ENCODE measurements around the gene ARG2.

The ARG2 gene

GRCh38 chr14:67602995-67603545 lies 16.6 kb upstream of the ARG2 start:
- no peaks in the 10 kb centered on the region for H4K20me1 ChIP-seq (ENCODE audit: insufficient read depth, low read length)
- no peak for DNase-seq
- no peak for TF ChIP-seq CTCF (IDR thresholded peaks at IDR 0.05; ENCODE audit: low read length)
- TF ChIP-seq EZH2 (optimal IDR thresholded peaks at IDR 0.05; ENCODE audit: low read depth, low read length) = no peak
- no peak for TF ChIP-seq EZH2phosphoT487 (IDR thresholded peaks at IDR 0.05; ENCODE audit: low read length)
- no peaks in the 10 kb centered on the region for H3K36me3 ChIP-seq (replicated peaks; ENCODE audit: insufficient read depth, low read length)
- no peaks in the 10 kb centered on the region for H3K9me2 ChIP-seq (replicated peaks; ENCODE audit: insufficient read depth, low read length)
- no peaks in the 10 kb centered on the region for H3K4me1 ChIP-seq (ENCODE audit: low read length)
- no peaks in the 10 kb centered on the region for H3K9me3 ChIP-seq (replicated peaks; ENCODE audit: insufficient read depth, low read length)
- no peak overlapping the region for H3K4me3 ChIP-seq (ENCODE audit: low read length)
- no peaks in the 10 kb centered on the region for H3K79me2 ChIP-seq (ENCODE audit: low read length)
- H3K27me3 ChIP-seq (replicated peaks; ENCODE audit: insufficient read depth, low read length) = no peaks in the 10 kb centered on the region
- H3K27ac ChIP-seq (ENCODE audit: low read length) = no peak overlapping the region
- no peak overlapping the region for H3K4me2 ChIP-seq (ENCODE audit: low read depth, low read length)
- H3F3A ChIP-seq (ENCODE audit: insufficient read depth, low read length) = no peaks in the 10 kb centered on the region
- H3K9ac ChIP-seq (ENCODE audit: low read length) = no peak overlapping the region
- H2AFZ ChIP-seq (ENCODE audit: low read length) = no peak overlapping the region

- Histone ChIP-seq H3K9me2 (replicated peaks; ENCODE audit: insufficient read depth, low read length) (no peaks in the 10 kb centered on the region), H3K4me2 (ENCODE audit: low read depth, low read length) (no peak overlapping the region), H3K27me3 (replicated peaks; ENCODE audit: insufficient read depth, low read length) (no peaks in the 10 kb centered on the region), H3K27ac (ENCODE audit: low read length) (no peak overlapping the region), H4K20me1 (ENCODE audit: insufficient read depth, low read length) (no peaks in the 10 kb centered on the region), H3K9me3 (replicated peaks; ENCODE audit: insufficient read depth, low read length) (no peaks in the 10 kb centered on the region), H3K79me2 (ENCODE audit: low read length) (no peaks in the 10 kb centered on the region), H3K4me3 (ENCODE audit: low read length) (no peak overlapping the region), H3K9ac (ENCODE audit: low read length) (no peak overlapping the region), H3K4me1 (ENCODE audit: low read length) (no peaks in the 10 kb centered on the region), H3K36me3 (replicated peaks; ENCODE audit: insufficient read depth, low read length) (no peaks in the 10 kb centered on the region), H2AFZ (ENCODE audit: low read length) (no peak overlapping the region), H3F3A (ENCODE audit: insufficient read depth, low read length) (no peaks in the 10 kb centered on the region)
- no peak for TF ChIP-seq EZH2phosphoT487 (IDR thresholded peaks at IDR 0.05; ENCODE audit: low read length)
- TF ChIP-seq EZH2 (optimal IDR thresholded peaks at IDR 0.05; ENCODE audit: low read depth, low read length) = no peak
- TF ChIP-seq CTCF (IDR thresholded peaks at IDR 0.05; ENCODE audit: low read length) = no peak
- DNase-seq = no peak
Observed at GRCh38 chr14:67607646-67608045, 12.1 kb upstream of the ARG2 start.

- Histone ChIP-seq H3K4me3 (ENCODE audit: low read length) (no peak overlapping the region), H3K9ac (ENCODE audit: low read length) (no peak overlapping the region), H3K9me3 (replicated peaks; ENCODE audit: insufficient read depth, low read length) (no peaks in the 10 kb centered on the region), H3F3A (ENCODE audit: insufficient read depth, low read length) (no peaks in the 10 kb centered on the region), H3K27me3 (replicated peaks; ENCODE audit: insufficient read depth, low read length) (no peaks in the 10 kb centered on the region), H4K20me1 (ENCODE audit: insufficient read depth, low read length) (no peaks in the 10 kb centered on the region), H3K4me1 (ENCODE audit: low read length) (no peaks in the 10 kb centered on the region), H3K36me3 (replicated peaks; ENCODE audit: insufficient read depth, low read length) (no peaks in the 10 kb centered on the region), H3K79me2 (ENCODE audit: low read length) (no peaks in the 10 kb centered on the region), H3K4me2 (ENCODE audit: low read depth, low read length) (no peak overlapping the region), H2AFZ (ENCODE audit: low read length) (no peak overlapping the region), H3K27ac (ENCODE audit: low read length) (no peak overlapping the region), H3K9me2 (replicated peaks; ENCODE audit: insufficient read depth, low read length) (no peaks in the 10 kb centered on the region)
- DNase-seq = no peak
- TF ChIP-seq CTCF (IDR thresholded peaks at IDR 0.05; ENCODE audit: low read length) (no peak), EZH2 (optimal IDR thresholded peaks at IDR 0.05; ENCODE audit: low read depth, low read length) (no peak), EZH2phosphoT487 (IDR thresholded peaks at IDR 0.05; ENCODE audit: low read length) (no peak)
Observed at GRCh38 chr14:67609642-67610310, 9.9 kb upstream of the ARG2 start.
